Measurements from ENCODE around the gene GCFC2.
"Not testable (repeated sequence)": the region's sequence is repeated elsewhere in the genome, so short reads cannot be mapped to it uniquely, and the experiment has no call there.

The GCFC2 gene

GRCh38 chr2:75709297-75709696 lies 1.4 kb downstream of the GCFC2 start:
- no peak for DNase-seq (ENCODE audit: low read depth)
- H3K4me3 ChIP-seq (ENCODE audit: low read length), result peak overlapping the region; percentile 71
- TF ChIP-seq CTCF (conservative IDR thresholded peaks at IDR 0.05; ENCODE audit: low read depth, low read length), result no peak

DNA sequence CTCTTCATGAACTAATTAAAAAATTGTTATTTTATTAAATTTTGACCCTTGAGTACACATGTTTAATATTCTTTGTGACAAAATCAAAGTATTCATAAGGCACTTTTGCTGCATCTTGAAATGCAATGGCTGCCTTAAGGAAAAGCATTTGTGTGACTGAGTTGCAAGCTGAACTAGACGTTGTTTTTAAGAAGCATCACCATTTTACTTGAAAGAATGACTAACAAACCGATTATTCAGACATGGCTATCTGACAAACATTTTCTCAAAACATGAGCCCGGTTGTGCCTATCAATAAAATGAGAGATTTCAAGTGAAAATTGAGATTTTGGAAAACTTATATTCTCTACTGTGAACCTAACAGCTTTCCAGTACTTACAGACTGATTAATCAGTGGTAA lies 2.8 kb downstream of the GCFC2 start:
- no peak for DNase-seq (ENCODE audit: low read depth)
- H3K4me3 ChIP-seq (ENCODE audit: low read length), result no peak overlapping the region
- no peak for TF ChIP-seq CTCF (conservative IDR thresholded peaks at IDR 0.05; ENCODE audit: low read depth, low read length)

DNA sequence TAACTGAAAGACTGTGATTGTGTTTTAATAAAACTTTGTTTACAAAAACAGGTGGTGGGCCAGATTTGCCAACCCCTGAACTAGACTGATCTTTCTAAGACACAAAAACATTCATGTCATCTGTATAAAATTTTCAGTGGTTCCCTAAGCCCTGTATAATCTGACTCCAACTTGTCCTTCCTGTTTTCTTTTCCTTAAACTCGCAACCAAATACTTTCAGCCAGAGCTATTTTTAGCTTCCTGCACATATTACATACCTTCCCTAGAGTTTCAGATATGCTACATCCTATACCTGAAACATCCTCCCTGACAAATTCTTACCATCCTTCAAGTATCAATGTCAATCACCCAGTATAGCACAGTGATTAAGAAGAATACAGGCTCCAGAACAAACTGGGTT lies 4.8 kb downstream of the GCFC2 start:
- TF ChIP-seq CTCF (conservative IDR thresholded peaks at IDR 0.05; ENCODE audit: low read depth, low read length), result no peak

GRCh38 chr2:75703589-75704287 lies 7.0 kb downstream of the GCFC2 start:
- H3K4me3 ChIP-seq (ENCODE audit: low read length), result no peak overlapping the region
- DNase-seq (ENCODE audit: low read depth), result no peak
- no peak for TF ChIP-seq CTCF (conservative IDR thresholded peaks at IDR 0.05; ENCODE audit: low read depth, low read length)

More for the DNA sequence above, 4.8 kb downstream of the GCFC2 start:
- no peak for DNase-seq (ENCODE audit: low read depth)
- H3K4me3 ChIP-seq (ENCODE audit: low read length), result no peak overlapping the region

DNA sequence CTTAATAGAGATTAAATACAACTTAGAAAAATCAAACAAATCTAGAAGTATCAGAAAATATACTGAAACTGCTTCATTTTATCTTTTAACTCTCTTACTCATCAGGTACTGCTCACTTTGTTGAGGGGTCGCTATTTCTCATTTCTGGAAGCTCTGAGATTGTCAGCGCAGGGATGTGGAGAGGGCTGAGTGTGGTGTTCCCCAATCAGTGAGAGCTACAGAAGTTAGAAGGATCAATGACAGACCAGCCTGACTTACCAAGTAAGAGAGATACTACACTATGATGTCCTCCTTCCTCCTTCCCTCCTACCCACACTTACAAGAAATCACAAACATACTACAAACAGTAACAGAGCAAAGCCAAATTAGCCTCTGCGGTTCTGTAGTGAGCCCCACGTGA lies 8.1 kb downstream of the GCFC2 start:
- no peak for DNase-seq (ENCODE audit: low read depth)
- TF ChIP-seq CTCF (conservative IDR thresholded peaks at IDR 0.05; ENCODE audit: low read depth, low read length), result no peak
- no peak overlapping the region for H3K4me3 ChIP-seq (ENCODE audit: low read length)

DNA sequence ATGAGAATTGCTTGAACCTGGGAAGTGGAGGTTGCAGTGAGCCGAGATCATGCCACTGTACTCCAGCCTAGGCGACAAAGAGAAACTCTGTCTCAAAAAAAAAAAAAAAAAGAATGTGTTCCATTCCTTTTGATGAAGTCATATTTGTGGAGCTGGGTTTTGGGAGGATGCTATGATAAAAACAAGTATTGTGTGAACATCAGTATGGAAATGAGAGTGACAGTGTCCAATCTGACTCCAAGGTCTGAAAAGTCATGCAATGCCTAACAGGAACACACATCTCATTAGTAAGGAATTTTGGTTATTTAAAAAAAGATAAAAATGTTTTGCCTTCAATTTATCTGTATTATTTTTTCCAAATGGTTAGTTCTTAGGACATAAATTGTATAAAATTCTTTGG lies 11.8 kb downstream of the GCFC2 start:
- H3K4me3 ChIP-seq (ENCODE audit: low read length), result no peak overlapping the region
- no peak for TF ChIP-seq CTCF (conservative IDR thresholded peaks at IDR 0.05; ENCODE audit: low read depth, low read length)
- DNase-seq (ENCODE audit: low read depth), result no peak

GRCh38 chr2:75688196-75688595 lies 22.5 kb downstream of the GCFC2 start:
- no peak for TF ChIP-seq CTCF (conservative IDR thresholded peaks at IDR 0.05; ENCODE audit: low read depth, low read length)
- DNase-seq (ENCODE audit: low read depth), result no peak
- no peak overlapping the region for H3K4me3 ChIP-seq (ENCODE audit: low read length)

DNA sequence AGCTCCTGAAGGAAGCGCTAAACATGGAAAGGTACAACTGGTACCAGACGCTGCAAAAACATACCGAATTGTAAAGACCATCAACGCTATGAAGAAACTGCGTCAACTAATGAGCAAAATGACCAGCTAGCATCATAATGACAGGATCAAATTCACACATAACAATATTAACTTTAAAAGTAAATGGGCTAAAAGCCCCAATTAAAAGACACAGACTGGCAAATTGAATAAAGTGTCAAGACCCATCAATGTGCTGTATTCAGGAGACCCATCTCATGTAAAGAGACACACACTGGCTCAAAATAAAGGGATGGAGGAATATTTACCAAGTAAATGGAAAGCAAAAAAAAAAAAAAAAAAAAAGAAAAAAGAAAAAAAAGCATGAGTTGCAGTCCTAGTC lies 27.3 kb downstream of the GCFC2 start:
- not testable (repeated sequence) for H3K4me3 ChIP-seq (ENCODE audit: low read length); DNase-seq (ENCODE audit: low read depth)
